PFSK-1 (cell line): ENCODE measurements around the gene HOXA3.

Experiments
- FOXP2 ChIP-seq: optimal IDR thresholded peaks from 2 replicates; pipeline ENCODE3; 2011; ENCODE audit warnings: borderline replicate concordance, control low read depth, inconsistent platforms; ENCODE audit not compliant: insufficient read depth; ENCODE audit errors: extremely low read length, extremely low read depth
- POLR2AphosphoS5 ChIP-seq: IDR thresholded peaks from 2 replicates; pipeline ENCODE4 v1.6.1; 2012; ENCODE audit warnings: low read depth, mild to moderate bottlenecking, control low read depth, low read length, moderate library complexity
- SIN3A ChIP-seq: IDR thresholded peaks from 2 replicates; pipeline ENCODE4 v1.6.1; 2012; ENCODE audit warnings: mild to moderate bottlenecking, low read length, moderate library complexity, borderline replicate concordance; ENCODE audit not compliant: insufficient read depth
- TAF1 ChIP-seq: IDR thresholded peaks from 2 replicates; pipeline ENCODE4 v1.6.1; 2012; ENCODE audit warnings: low read length, control low read depth, borderline replicate concordance; ENCODE audit not compliant: insufficient read depth
- TF ChIP-seq, protein P1 (sequence below), 2 experiments: IDR thresholded peaks; 2 replicates each; pipeline versions ENCODE4 v1.6.1 to v1.8.0; 2011 to 2012; ENCODE audit warnings: low read depth in 2 of 2, low read length in 2 of 2, control low read depth in 1 of 2, inconsistent platforms in 1 of 2, mild to moderate bottlenecking in 1 of 2, moderate library complexity in 1 of 2; ENCODE audit not compliant: insufficient read depth in 1 of 2

The HOXA3 gene

DNA sequence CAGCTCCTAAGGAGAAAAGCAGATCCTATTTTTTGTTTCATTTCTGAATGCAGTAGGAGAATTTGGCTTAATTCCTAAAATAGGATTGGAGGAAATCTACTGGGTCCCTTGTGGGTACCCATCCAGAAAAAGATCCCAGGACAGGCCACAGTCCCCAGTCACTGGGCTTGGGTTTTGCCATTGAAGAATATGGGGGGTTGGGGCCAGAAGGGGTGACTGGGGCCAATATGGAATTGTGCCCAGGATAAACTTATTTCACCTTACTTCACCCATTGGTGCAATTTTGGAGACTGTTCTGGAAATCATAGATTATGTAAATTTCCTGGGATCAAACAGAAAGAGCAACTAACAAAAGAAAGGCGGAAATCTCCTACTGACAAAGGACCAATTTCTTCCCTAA is 13.9 kb downstream of the HOXA3 start:
- TF ChIP-seq SIN3A (no peak), FOXP2 (no peak), TAF1 (no peak), POLR2AphosphoS5 (no peak)
- TF ChIP-seq, protein P1, sequence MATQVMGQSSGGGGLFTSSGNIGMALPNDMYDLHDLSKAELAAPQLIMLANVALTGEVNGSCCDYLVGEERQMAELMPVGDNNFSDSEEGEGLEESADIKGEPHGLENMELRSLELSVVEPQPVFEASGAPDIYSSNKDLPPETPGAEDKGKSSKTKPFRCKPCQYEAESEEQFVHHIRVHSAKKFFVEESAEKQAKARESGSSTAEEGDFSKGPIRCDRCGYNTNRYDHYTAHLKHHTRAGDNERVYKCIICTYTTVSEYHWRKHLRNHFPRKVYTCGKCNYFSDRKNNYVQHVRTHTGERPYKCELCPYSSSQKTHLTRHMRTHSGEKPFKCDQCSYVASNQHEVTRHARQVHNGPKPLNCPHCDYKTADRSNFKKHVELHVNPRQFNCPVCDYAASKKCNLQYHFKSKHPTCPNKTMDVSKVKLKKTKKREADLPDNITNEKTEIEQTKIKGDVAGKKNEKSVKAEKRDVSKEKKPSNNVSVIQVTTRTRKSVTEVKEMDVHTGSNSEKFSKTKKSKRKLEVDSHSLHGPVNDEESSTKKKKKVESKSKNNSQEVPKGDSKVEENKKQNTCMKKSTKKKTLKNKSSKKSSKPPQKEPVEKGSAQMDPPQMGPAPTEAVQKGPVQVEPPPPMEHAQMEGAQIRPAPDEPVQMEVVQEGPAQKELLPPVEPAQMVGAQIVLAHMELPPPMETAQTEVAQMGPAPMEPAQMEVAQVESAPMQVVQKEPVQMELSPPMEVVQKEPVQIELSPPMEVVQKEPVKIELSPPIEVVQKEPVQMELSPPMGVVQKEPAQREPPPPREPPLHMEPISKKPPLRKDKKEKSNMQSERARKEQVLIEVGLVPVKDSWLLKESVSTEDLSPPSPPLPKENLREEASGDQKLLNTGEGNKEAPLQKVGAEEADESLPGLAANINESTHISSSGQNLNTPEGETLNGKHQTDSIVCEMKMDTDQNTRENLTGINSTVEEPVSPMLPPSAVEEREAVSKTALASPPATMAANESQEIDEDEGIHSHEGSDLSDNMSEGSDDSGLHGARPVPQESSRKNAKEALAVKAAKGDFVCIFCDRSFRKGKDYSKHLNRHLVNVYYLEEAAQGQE (IDR thresholded peaks at IDR 0.05; ENCODE audit: insufficient read depth in 1 of 2, low read depth in 2 of 2, low read length in 2 of 2), result no peak

DNA sequence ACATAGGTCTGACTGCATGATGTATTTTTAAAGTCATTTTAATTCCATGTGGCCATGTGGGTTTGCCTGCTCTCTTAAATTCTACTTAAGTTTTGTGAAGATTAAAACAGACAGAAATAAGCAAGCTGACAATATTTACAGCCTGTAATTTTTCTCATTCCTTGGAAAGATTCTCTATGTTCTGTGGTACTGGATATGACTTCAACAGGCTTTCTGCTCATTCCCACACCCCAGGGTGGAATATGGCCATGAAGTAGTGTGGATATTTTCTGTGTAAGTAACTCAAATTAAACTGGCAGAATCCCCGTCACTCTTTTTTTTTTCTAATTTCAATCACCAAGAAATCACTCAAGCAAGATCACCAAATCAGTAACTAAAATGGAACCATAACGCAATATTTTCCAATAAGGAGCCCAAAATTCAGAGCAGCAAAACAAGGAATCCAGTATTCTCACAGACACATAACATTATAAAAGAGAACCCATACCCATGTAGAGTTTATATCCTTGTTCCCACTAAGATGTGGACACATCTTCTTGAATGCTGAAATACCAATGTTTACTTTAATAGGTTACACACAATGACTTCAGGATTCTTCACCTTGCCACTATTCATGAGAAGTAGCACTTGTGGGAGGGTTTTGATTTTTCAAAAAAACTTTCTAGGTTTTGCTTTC is 14.6 kb downstream of the HOXA3 start:
- no peak for TF ChIP-seq FOXP2
- TF ChIP-seq, protein P1 (IDR thresholded peaks at IDR 0.05; ENCODE audit: insufficient read depth in 1 of 2, low read depth in 2 of 2, low read length in 2 of 2), result no peak
- no peak for TF ChIP-seq POLR2AphosphoS5
- no peak for TF ChIP-seq SIN3A
- no peak for TF ChIP-seq TAF1

DNA sequence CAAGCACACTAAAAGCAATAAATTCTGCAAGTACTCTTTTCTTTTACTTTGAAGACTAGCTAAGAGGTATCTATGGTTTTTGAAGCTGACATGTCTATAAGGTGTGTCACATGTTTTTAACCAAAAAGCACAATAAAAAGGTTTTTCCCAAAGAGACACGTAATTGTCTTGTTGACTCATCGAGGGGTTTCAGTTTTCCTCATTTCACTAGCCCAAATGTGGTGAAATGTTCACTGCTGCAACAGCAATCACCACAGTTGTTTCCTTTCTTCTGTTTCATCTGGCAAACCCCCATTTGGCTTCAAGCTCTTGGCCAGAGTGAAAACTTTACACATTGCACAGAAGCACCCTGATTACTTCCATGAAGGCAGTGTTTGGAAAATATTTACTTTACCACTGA is 18.0 kb downstream of the HOXA3 start:
- no peak for TF ChIP-seq POLR2AphosphoS5
- no peak for TF ChIP-seq SIN3A
- no peak for TF ChIP-seq FOXP2
- TF ChIP-seq, protein P1 (IDR thresholded peaks at IDR 0.05; ENCODE audit: insufficient read depth in 1 of 2, low read depth in 2 of 2, low read length in 2 of 2), result no peak
- no peak for TF ChIP-seq TAF1

GRCh38 chr7:27133409-27134231 is 18.8 kb downstream of the HOXA3 start:
- TF ChIP-seq POLR2AphosphoS5, result no peak
- no peak for TF ChIP-seq SIN3A
- no peak for TF ChIP-seq FOXP2
- TF ChIP-seq, protein P1 (IDR thresholded peaks at IDR 0.05; ENCODE audit: insufficient read depth in 1 of 2, low read depth in 2 of 2, low read length in 2 of 2), result no peak
- no peak for TF ChIP-seq TAF1
